HG03025 (cell line): Measurements from ENCODE around the gene WWC1.

Experiments
- ATAC-seq: cut with Tn5 transposase; IDR thresholded peaks from one replicate; pipeline ENCODE4 v1.9.1; 2021; ENCODE audit warnings: mild to moderate bottlenecking, moderate library complexity; ENCODE audit not compliant: unreplicated experiment, low FRiP score

Gene WWC1

DNA sequence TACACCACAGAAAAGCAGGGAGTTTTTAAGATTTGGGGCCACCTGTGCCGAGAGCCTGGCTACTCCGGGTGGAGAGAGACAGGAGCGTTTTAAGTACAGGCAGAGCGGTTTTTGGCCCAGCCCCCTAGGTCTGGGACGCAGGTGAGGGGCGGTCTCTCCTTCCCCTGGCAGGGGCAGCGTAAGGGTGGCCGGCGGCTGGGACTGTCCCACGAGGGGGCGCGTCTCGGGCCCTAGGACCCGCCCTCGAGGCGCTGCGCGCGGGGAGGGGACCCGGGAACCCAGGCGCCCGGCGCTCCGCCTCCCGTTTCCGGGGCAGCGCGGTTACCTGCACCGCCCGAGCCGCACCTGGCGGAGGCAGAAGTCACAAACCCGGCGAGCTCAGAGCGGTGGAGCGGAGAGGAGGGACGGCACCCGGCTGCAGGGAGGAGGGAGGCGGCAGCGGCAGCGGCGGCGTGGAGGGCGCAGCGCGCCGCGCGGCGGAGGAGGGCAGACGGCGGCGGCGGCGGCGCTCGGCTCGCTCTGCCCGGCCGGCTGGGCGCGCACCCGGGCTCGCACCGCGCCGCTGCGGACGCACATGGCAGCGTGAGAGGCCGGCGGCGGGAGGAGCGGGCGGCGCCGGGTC lies at the start of gene WWC1:
WWC1 (plus strand) TSS at position 304 of the 622 bp plus-strand sequence. CDS start 508 bp downstream, outside the sequence.
- peak; percentile 71 for ATAC-seq

DNA sequence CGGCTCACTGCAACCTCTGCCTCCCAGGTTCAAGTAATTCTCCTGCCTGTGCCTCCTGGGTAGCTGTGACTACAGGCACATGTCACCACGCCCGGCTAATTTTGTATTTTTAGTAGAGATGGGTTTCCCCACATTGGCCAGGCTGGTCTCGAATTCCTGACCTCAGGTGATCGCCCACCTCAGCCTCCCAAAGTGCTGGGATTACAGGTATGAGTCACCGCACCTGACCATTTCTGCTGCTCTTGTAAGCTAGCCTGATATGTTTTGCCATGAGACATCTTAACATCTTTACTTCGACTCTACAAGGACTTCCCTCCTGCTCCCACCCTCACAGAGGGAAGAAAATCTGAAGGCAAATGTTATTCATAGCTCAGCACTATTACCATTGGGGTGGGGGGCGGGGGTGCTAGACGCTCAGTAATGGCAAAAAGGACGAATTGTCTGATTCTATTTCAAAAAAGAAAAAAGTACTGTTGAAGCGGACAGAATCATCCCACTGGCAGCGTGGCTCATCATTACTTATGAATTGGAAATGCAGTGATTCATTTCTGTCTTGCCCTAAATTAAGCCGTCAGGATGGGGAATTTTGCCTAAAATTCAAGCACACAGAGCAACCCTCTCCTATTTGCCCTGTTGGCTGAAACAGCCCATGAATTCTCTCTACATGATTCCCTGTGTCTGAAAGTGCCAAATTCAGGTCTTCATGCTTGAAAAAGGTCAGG lies 46.4 kb upstream of the WWC1 start:
- ATAC-seq: no peak

DNA sequence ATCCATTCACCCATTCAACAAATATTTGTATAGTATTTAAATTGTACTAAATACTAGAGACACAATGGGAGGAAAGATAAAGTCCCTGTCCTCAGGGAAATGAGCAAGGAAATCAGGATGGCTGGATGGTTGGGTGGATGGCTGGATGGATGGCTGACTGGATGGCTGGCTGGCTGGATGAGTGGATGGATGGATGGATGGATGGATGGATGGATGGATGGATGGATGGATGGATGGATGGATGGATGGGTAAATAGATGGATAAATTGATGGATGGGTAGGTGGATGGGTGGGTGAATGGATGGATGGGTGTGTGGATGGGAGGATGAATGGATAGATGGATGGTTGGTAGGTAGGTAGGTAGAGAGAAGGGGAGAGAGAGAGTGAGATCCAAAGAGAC lies 41.5 kb upstream of the WWC1 start:
- ATAC-seq: no peak

DNA sequence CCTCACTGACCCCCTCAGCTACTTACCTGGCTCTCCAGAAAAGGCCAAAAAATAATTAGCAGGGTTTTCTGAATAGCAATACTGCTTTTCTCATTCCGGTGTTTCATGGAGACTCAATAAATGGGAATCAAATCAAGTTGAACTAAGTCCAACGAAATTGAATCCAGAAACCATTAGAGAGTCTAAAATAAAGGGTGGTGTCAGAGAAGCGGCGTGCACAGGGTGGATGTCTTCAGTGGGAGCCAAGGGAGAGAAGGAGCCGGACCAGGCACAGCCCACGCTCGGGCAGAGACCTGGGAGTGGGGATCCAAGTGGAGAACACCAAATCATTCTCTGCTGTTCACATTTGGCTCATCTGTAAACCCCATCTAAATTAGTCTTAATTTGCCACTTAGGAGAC lies 40.2 kb upstream of the WWC1 start:
- ATAC-seq: no peak

DNA sequence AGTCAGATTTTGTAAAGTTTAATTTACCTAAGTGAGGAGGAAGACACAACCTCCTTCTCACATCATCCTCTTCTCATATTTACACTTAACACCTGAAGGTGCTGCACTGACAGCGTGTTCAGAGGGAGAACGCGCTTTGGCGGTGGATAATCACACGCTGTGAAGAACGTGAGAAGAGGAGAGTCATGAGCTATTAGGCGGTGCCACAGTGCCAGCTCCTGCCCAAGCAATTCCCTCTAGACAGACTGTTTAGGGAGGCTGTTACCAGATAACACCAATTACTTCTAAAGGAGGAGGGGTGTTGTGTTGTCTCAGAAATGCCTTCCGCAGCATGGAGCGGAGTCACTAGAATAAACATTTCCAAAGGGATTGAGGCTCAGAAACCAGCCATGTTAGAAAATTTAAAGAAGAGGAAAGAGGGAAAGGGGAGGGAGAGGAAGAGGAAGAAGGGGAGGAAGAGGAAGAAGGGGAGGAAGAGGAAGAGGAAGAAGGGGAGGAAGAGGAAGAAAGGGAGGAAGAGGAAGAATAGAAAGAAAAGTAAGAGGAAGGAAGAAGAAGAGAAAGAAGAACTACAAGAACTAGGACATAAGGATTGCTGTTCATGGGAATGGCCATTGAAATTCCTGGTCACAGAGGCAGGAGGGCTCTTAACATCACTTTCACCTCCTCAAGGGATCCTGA lies 37.3 kb upstream of the WWC1 start:
- ATAC-seq: no peak

DNA sequence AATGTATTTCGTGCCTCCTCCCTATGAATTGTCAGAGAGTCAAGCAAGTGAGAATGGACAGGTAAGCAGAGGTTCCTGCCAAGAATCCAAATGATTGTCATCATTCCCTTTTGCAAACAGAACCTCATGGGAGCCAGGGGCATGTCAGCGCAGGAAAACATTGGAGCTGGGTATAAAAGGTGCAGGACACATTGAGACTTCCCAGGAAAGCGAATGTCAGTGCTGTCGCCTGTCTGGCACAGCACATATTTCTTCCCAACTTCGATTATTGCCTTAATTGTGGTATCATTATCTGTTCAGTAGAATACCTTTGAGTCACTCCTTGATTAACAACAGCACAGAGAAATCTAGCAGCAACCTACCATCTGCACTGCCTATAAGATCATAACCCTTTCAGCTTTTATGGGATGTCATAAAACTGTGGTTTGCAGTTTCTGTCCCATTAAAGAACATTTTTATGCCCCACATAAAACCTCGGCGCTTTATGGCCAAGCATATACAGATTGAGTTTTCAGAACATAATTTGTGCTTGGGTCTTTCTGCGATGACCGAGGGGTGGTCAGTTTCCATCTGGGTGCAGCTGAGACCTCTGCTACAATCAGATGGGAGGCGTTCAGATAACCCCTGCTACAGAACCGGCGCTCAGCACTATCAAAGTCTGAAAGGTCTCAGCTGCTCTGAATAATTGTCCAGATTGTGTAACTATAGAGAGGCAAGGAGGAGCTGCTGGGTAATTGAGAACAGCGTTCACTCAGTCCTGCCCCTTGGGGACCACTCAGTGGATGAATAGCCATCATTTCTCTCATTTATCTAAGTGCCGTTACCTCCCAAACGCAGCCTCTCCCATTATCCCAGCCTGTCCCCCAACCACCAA lies 30.9 kb upstream of the WWC1 start:
- no peak for ATAC-seq

DNA sequence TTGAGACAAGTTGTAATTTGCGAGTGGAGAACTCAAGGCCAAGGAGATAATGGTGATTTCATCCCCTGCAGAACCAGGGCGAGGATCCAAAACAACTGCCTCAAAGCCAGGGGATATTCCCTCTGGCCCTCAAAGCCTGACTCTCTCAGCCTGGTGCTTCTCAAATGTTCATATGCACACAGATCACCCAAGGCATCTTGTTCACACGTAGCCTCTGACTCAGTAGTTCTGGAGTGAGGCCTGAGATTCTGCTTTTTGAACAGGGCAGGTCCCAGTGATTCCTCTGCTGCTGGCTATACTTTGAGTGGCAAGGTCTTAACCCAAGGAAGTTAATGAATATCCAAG lies 30.2 kb upstream of the WWC1 start:
- ATAC-seq: no peak

DNA sequence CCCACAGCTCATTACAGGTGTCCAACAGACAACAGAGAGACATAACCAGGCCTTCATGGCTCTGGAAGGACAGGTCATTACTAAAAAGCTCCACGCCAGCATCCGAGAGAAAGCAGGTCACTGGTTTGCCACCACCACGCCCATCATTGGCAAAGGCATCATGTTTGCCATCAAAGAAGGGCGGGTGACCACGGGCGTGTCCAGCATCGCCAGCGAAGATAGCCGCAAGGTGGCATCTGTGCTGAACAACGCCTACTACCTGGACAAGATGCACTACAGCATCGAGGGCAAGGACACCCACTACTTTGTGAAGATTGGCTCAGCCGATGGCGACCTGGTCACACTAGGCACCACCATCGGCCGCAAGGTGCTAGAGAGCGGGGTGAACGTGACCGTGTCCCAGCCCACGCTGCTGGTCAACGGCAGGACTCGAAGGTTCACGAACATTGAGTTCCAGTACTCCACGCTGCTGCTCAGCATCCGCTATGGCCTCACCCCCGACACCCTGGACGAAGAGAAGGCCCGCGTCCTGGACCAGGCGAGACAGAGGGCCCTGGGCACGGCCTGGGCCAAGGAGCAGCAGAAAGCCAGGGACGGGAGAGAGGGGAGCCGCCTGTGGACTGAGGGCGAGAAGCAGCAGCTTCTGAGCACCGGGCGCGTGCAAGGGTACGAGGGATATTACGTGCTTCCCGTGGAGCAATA lies 29.3 kb upstream of the WWC1 start:
- no peak for ATAC-seq

DNA sequence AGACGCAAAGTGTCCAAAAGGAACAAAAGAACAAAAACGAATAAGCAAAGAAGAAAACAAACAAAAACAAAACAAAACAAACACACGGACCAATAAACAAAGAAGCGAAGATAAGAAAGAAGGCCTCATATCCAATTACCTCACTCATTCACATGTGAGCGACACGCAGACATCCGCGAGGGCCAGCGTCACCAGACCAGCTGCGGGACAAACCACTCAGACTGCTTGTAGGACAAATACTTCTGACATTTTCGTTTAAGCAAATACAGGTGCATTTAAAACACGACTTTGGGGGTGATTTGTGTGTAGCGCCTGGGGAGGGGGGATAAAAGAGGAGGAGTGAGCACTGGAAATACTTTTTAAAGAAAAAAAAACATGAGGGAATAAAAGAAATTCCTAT lies 28.3 kb upstream of the WWC1 start:
- no peak for ATAC-seq

DNA sequence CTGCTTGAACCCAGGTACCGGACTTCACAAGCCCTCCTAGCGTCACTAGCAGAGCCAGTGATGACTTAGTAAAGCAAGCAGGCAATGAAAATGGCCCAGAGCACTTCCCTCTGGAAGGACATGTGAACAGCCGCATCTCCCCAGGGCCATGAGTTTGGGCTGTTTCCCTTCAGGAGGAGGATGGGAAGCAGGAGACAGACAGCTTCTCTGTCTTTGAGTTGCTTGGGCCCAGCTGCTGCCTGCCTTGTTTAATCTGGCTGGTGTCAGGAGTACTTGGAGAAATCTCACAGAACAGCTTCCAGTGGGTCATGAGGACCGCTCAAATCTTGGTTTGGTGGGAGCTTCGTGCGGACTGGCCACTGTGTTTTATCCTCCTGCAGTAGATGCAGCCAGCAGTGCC lies 25.4 kb upstream of the WWC1 start:
- no peak for ATAC-seq

DNA sequence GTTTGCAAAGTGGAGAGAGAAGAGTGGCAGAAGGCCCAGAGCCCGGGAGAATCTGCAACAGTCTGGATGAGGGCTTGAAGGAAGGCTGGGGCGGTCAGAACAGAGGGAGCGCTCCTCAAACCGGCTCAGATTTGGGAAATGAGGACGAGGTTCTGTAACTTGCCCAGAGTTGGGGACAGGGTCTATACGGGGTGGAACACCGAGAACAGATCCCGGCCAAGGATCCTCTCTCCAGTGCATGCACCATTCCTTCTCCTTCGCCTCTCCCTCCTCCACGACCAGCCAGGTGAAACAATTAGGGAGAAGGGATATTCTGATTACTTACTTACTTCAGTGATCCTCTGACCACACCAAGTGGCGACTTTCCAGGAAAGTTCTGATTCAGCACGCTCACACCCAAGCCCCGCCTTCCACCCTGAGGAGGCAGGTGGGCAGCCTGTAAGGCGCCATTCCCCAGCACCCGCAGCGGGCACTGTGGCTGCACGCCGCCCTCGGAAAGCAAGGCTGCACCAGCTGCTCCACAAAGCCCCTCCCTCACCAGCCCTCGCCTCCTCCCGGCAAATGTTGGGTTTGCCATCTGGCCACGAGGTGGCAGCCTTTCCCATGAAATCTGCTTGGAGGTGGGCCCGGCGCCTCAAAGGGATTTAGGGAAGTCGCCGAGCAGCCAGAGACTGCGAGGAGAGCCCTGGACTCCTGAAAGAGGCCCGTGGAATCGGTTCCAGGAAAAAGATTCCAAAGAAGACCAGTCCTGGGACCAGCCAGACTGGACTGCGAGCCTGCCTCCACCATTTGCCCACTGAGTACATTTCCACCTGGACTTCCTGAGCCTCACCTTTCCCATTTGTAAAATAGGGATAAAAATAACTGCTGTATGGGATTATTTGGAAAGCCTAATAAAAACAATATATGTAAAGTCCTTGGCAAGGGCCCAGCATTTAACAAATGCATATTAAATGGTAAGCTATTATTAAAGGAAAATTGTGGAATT lies 22.2 kb upstream of the WWC1 start:
- ATAC-seq: peak; percentile 71

DNA sequence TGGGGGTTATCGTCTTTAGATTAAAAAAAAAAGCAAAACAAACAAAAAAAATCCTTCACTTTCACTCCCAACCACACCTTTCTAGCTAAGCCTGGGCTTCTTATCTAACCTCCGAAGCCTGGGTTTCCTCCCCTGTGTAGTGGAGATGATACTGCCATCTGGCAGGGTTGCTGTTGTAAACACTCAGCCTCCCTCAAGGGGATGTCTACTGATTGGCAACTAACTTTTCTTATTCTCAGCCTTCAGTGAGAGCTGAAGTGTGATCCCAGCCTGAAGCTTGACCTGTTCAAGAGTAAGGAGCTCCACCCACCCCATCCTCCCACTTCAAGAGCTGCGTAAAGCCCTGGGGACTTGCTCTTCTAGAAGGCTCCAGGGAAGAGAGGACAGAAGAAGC lies 21.5 kb upstream of the WWC1 start:
- no peak for ATAC-seq

DNA sequence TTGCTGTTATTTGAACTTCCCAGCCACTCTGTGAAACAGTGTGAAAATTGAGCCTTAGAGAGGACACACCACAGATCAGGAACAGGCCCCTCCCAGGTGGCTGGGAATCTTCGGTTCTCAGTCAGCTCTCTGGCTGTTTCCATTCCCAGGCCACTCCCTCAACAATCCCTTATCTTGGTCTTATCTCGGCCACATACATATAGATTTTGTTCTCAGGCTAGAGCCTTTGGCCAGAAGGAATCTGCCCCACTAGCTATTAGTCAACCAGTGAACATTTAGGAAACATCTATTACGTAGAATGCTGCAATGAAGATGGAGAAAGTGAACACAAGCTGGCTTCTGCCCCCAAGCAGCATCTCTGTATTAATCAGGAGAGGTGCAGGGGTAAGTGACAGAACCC lies 21.0 kb upstream of the WWC1 start:
- no peak for ATAC-seq

DNA sequence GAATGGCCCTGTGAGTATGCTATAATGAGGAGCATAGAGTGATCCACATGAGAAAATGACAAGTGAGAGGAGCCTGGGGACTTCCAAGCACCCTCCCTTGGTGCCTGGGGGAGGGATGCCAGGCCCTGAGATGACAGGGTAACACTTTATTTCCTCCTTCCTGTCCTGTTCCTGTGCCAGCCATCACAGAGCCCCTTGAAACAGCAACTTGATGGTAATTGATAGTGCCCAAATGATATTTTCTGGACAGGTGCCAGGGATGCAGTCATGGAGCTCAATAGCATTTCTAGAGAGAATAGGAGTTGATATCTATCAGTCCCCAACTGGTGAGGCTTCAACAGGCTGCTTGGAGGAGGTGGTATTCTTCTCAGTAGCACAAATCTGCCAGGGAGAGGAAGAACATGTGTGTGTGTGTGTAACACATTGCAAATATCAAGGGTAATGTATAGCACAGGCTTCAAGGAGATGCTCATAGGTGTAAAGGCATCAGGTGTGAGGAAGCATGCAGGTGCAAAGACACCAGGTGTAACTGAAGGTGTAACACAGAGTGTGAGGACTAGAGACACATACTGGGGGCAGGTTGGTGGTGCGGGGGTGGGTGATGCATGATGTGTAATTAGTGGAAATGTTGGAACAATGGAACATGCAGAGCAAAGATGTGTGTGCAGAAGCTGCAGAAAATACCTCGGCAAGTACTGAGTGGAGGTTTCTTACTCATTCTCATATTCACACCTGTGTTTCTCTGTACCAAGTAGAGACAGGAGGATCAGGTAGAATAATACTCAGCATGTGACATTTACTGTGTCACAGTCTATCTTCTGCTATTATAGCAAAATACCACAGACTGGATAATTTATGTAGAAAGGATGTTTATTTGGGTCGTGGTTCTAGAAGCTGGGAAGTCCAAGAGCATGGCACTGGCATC lies 18.1 kb upstream of the WWC1 start:
- no peak for ATAC-seq

DNA sequence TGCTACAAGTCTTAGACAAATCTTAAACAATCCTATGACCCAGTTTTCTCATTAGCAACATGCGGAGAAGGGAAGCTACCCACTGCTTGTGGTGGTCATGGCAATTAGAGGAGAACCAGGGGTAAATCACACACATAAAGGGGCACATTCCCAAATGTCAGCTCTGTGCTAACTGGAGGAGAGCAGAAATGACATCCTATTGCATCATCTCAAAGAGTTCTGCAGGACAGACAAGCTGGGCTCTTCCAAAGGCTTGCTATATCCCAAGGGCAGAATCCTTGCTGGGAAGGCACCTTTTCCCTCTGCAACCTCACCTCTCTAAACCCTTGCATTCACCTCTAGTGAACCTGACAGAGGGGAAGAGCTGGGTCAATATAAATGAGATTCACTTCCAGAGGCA lies 17.0 kb upstream of the WWC1 start:
- ATAC-seq: no peak

DNA sequence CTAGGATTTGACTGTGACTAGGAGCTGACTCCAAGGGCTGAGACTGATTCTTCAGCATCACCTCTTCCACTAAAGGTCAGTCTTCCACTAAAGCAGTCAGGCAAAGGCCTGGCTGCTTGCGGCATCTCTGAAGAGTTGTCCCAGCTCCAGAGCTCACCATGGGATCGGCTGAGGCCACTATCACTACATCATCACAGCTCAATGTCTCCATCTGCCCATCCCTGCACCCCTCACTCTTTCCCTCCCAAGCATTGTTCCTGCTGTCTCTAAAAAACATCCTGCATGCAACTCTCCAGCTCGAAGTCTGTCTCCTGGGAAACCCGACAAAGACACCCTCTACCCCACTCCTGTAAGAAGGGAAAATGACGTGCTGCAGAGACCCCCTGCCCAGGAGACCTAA lies 15.5 kb upstream of the WWC1 start:
- no peak for ATAC-seq

DNA sequence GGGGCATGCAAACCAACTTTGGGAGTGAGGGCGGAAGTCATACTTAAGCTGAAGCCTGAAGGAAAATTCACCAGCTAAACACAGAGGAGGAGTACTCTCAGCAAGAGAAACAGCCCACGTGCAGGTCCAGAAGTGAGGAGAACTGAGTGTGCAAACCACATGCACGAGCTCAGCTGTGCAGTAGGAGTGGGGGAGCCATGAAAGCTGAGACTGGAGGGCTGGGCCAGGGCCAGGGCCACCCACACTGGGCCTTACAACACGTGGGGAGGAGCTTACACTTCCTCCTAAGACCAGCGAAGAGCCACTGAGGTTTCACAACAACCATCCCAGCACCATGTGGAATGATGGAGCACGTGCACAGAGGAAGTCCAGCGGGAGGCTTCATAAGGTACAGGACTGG lies 9.3 kb upstream of the WWC1 start:
- no peak for ATAC-seq

DNA sequence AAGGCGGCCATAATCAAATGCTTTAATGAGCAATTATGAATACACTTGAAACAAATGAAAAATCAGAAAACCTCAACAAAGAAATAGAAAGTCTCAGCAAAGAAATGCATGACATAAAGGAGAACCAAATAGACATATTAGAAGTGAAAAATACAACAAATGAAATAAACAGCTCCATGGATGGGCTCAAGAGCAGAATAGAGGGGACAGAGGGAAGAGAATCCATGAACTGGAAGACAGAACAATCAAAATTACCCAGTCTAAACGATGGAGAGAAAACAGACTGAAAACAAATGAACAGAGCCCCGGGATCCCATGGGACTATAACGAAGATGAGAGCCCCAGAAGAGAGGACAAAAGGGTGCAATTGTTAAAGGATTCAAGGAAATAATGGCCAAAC lies 6.6 kb upstream of the WWC1 start:
- no peak for ATAC-seq
